Middle frontal gyrus (tissue), 1 donor: ENCODE data around the gene RAD51B.

ENCODE experiments used
- DNase-seq: peaks from one replicate; pipeline ENCODE4 v3.0.0-alpha.2; 2015; ENCODE audit warnings: low spot score; ENCODE audit errors: extremely low spot score

Gene RAD51B

DNA sequence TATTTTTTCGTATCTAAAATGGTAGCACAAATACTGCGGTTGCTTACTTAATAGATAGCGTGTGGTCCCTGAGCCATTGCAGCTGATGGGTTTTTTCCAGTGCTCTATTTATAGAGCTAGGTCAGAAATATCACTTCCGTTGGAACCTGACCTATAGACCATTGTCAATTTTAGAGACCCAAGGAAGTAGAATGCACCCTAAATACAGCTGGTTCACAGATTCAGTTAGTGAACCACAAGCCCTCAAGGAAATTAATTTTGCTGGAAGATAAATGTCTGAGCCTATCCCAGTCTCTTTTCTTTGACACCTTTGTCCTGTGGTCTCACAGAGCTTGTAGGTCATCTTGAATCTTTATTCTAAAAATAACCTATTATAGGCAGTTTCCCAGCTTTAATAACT, 582.3 kb downstream of the RAD51B start:
- DNase-seq = no peak

GRCh38 chr14:68402525-68403101, 583.0 kb downstream of the RAD51B start:
- no peak for DNase-seq

- no peak for DNase-seq
Measured at GRCh38 chr14:68403191-68404145, 583.9 kb downstream of the RAD51B start.

DNA sequence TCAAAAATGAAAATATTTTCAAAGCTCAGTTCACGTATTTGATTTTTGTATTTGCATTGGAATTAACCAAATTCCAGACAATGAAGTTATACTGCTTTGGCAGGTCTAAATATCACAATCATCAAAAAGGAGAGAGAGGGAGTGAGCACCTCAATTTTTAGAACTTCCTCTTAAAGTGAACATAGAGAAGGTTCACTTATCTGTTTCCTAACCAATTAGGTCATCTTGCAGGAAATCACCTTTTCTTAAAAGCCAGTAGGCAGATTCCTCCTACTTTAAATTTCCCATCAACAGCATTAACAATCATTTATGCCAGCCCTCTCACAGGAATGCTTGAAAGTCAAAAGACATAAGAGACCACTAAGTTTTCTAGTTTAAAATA, 584.6 kb downstream of the RAD51B start:
- DNase-seq = no peak

DNA sequence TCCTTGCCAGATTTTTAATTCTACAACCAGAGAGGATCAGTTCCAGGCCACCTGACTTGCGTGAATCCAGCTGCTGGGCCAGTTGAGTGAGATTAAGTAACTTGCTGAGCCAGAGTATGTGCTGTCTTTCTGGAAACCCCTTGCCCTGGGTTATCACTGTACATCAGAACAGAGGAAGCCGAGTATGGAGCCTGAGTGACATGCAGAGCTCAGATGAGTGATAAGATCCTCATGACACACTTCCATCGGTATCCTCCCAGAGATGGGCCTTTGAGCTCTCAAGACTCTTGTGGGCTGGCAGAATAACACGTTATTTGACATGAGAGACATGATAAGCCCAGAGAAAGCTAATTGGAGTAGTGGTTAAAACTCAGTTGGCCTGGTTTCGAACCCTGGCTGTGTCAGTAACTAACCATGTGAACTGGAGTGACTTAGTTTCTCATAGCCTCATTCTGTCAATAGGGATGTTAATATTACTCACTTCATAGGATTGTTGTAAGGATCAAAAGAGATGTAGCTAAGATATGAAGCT, 585.1 kb downstream of the RAD51B start:
- DNase-seq = no peak

- DNase-seq = no peak
Measured at GRCh38 chr14:68405961-68406360, 586.4 kb downstream of the RAD51B start.

DNA sequence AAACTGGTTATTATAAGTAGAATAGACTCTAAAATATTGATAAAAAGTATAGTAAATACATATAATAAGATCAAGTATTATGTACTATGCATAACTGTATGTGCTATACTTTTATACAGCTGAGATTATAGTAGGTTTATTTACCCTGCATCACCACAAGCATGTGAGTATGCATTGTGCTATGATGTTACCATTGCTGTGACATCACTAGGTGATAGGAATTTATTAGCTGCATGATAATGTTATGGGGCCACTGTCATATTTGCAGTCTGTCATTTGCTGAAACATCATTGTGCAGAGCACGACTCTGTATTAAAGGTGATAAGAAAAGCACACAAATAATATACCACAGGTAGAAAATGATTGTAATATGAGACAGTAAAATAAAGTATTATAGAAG, 587.7 kb downstream of the RAD51B start:
- no peak for DNase-seq

- no peak for DNase-seq
Measured at GRCh38 chr14:68407825-68408224, 588.2 kb downstream of the RAD51B start.

DNA sequence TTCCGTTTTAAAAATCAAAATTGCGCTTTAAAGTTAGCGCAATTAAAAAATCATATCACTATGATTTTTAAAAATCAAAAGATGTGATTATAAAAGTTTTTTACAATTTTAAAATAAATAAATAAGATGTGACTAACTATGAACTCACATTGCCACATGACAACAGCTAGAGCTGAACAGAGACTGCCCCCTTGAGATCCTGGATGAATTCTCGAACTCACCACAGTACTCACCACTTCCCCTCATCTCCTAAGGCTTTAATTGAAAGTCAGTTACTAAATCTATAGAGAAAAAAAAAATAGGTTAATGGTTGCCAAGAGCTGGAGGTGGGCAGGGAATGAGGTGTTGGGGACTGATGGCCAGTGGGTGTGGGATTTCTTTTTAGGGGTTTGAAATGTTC, 589.1 kb downstream of the RAD51B start:
- DNase-seq = no peak

DNA sequence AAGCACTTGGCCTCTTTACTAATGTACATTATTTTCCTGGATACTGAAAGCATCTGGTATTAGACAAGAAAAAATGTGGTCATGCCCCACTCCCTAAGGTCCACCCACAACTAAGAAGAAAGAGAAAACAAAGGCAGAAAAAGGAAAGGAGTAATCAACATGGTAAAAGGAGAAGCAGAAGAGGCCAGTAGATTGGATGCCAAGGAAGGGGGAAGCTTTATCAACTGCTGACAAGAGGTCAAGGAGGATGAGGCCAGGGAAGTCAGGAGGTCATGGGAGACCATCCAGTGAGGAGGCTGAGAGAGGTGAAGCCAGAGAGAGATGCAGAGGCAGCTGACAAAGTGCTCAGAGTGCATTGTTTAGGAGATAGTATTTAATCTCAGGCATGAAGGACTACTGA, 589.8 kb downstream of the RAD51B start:
- no peak for DNase-seq

DNA sequence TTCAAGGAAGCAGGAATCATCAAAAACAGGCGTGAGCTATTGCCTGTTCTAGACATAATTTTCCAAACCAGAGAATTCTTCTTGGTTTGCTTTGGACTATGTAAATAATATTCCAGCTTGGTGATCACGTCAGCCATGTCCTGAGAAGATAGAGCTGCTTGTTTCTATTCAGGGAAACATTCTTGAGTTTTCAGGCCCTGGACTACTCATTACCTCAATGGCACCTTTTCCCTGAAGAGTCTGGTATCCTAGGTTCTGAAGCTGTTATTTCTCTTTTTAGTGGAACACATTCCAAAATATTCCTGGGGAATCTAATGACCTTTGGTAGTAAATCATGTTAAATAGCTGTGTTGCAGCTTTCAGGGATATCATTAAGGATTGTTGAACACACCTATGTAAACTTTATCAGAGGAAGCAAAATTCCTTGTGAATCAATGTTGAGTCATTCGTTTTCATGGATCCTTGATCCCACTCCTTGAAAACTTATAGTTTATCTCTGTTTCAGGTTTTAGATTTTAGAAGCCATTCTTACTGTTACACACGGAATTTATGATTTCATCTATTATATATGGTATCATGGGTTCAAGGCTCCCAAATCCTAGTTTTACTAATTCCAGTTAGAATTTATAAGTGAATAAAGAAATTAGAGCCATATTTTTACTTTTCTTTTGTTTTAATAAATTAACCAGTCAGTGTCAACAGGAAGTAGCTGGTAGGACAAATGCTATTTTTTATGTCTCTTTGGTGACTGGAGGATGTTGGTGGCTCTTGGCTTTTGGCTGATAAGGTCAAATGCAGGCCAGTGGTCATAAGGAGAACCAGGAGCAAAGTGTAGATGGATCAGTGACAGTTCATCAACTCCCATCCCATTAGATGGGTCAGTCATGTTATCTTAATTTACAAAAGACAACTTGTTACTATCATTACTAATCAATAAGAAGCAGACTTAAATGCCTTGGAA, 593.2 kb downstream of the RAD51B start:
- DNase-seq = no peak

GRCh38 chr14:68413509-68413908, 593.9 kb downstream of the RAD51B start:
- DNase-seq = no peak

GRCh38 chr14:68414121-68414520, 594.5 kb downstream of the RAD51B start:
- no peak for DNase-seq

GRCh38 chr14:68416171-68416570, 596.6 kb downstream of the RAD51B start:
- DNase-seq = no peak

DNA sequence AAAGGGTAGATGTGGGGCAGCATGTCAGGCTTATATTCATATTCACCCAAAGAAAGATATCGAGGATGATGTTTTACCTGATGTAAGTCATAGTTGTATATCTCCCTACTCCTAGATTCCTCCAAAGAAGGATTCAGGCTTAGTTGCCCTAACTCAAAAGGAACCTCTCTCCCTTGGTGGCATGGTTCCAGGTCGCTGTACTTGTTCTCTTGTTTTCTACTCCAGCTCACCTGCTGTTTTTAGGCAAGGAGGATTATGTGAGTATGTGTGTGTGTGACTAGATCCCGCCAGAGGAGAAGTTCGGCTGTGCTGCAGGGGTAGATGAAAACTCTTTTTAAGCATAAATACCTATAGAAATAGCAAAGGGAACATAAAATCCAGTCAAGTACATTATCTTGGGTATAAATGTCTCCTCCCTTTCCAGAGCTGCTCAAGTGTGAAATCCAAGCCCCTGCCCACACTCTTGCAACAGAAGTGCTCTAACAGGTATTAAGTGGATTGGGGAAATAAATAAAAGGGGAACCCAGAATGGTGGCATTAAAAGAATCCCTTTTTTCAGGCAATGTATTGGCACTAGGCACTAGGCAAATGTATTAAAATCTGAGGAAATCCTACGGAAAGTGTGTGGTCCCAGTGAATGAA, 597.6 kb downstream of the RAD51B start:
- no peak for DNase-seq

DNA sequence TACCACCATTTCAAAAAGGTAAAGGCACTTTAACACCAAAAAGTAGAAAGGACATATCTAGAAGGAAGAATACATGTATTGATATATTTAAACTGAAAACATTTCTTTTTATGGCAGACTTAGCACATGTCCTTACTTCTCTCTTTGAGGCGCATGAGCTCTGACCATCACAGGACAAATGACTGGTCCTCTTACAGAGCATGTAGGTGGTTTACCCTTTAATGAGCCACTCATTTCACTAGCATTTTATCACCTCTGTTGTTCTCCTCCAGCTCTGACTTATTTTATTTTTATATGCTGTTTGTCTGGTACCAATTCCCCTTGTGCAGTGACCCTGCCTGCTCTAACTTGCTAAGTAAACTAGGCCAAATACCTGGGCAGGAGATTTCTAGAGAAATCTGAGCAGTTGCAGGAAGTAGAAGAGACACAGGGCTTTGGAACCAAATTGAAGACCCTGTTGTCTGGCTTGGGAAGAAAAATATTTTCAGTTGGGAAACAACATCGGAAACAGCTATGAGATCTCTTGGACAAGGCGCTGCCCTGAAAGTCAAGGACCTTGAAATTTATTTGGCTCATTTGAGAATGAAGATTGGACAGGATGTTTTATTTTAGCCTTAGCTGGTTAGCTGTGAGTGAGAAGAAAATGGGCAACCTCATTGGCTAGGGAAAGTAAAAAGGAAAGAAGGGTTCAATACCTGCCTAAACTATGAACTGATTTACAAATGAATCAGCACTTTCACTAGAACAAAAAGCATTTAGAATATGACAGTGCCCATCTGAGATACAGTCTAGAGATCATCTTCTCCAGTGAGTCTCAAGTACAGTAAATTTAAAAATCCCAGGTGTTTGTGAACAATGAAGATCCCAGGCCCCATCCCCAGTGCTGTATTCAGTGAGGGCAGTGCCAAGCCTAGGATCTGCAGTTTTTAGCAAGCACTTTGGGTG, 598.9 kb downstream of the RAD51B start:
- no peak for DNase-seq

DNA sequence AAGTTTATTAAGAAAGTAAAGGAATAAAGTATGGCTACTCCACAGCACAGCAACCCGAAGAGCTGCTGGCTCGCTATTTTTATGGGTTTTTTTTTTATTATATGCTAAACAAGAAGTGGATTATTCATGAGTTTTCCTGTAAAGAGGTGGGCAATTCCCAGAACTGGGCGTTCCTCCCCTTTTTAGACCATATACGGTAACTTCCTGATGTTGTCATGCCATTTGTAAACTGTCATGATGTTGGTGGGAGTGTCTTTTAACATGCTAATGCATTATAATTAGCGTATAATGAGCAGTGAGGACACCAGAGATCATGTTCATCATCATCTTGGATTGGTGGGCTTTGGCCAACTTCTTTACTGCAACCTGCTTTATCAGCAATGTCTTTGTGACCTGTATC, 600.8 kb downstream of the RAD51B start:
- DNase-seq = no peak

DNA sequence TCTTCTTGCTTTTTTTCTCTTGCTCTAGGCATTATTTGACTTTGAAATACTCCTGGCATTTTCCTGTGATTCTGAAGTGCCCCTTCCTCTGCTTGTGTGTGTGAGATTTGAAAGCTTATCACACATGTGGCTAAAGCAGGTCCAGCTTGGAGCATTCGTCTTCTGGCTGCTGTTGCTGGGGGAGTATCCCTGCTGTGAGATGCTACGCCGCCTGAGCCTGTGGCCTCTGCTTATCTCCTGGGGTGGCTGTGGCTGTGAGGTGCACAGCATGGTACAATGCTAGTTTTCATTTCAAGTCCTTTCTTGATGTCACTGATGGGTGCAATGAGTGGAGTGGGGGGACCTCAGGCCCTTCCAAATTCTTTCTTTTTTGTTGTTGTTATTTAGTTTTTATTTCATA, 601.5 kb downstream of the RAD51B start:
- DNase-seq = no peak

- no peak for DNase-seq
Measured at GRCh38 chr14:68423686-68424085, 604.1 kb downstream of the RAD51B start.
